Measurements from ENCODE around the gene RAD9A. TPM values are rescaled to one million over a fixed set of nuclear protein-coding genes. Genes with fewer than 3 reads are reported as not detected.

Gene RAD9A
- total and polyA plus RNA-seq, 2 of the 4 experiments (the other 2 are of a cell fraction): 2.0 to 10.3 TPM

DNA sequence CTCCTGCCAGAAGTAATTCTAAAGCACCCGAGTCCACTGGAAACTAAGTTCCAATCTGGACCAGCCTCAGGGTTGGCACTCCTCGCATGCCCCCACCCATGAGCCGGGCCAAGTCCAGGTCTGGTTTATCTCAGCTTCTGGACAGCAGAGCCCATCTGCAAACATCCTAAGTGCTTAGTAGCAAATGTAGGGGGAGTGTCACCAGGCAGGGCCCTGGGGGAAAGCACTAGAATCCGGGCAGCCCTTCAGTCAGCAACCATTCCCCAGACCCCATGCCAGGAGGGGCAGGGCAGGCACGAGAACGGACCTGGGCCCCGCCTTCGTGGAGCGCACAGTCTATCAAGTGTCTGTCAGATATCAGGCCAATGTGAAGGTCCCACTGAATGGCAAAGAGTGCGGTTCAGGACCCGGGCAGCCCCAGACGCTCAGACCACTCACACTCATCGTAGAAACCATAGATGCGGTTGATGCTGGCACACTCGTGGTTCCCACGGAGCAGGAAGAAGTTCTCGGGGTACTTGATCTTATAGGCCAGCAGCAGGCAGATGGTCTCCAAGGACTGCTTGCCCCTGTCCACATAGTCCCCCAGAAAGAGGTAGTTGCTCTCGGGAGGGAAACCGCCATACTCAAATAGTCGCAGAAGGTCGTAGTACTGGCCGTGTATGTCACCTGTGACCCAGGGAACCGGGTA lies 8.6 kb downstream of the RAD9A start:
- Histone ChIP-seq H3K4me3 (ENCODE audit: insufficient read depth, low read depth, low read length) (peak overlapping the region; percentile 72), H4K20me1 (ENCODE audit: insufficient read depth, low read length) (peaks cover 33% of the 10 kb centered on the region), H3K4ac (ENCODE audit: low read depth, low read length) (peak overlapping the region; percentile 76), H3K27ac (ENCODE audit: insufficient read depth, low read length) (peak overlapping the region; percentile 87), H3K27me3 (ENCODE audit: control insufficient read depth, insufficient read depth, low read length) (no peaks in the 10 kb centered on the region), H2AK9ac (replicated peaks; ENCODE audit: low read depth, low read length, poor library complexity) (peak overlapping the region; percentile 99), H2BK5ac (ENCODE audit: low read depth, low read length, poor library complexity, severe bottlenecking) (peak overlapping the region; percentile 5), H4K8ac (ENCODE audit: low read depth in 2 of 2, low read length in 2 of 2) (peak overlapping the region in 1 of 2 experiments; percentile 86; a peak in 1 of 4 replicates), H3K14ac (replicated peaks; ENCODE audit: low read depth, low read length) (peak overlapping the region; percentile 89), H2AK5ac (ENCODE audit: low read depth, low read length) (peak overlapping the region; percentile 66), H2BK120ac (ENCODE audit: low read depth, low read length) (no peak overlapping the region), H4K91ac (ENCODE audit: insufficient read depth, low read depth, low read length) (peak overlapping the region; percentile 2; the same call in 1 of the 2 replicates), H4K5ac (ENCODE audit: low read depth, low read length) (no peak overlapping the region), H3K36me3 (ENCODE audit: control insufficient read depth, insufficient read depth, low read length) (peaks cover 41% of the 10 kb centered on the region), H3K56ac (ENCODE audit: extremely low read depth, insufficient read depth, low read length) (no peak overlapping the region; the same call in none of the 2 replicates), H3K9me3 (ENCODE audit: control insufficient read depth, insufficient read depth, low read length) (no peaks in the 10 kb centered on the region), H3K4me1 (ENCODE audit: control insufficient read depth, insufficient read depth, low read length) (peaks cover 13% of the 10 kb centered on the region), H3K9me1 (ENCODE audit: insufficient read depth, low read length) (no peaks in the 10 kb centered on the region), H2AFZ (replicated peaks; ENCODE audit: low read length, poor library complexity) (peak overlapping the region; percentile 8), H2BK15ac (ENCODE audit: low read depth, low read length) (no peak overlapping the region), H2BK20ac (ENCODE audit: low read depth, low read length) (no peak overlapping the region), H3K9ac (ENCODE audit: low read depth, low read length) (peak overlapping the region; percentile 84), H3K18ac (ENCODE audit: low read depth, low read length) (no peak overlapping the region), H3K23ac (ENCODE audit: low read depth, low read length) (peak overlapping the region; percentile 86), H3K4me2 (ENCODE audit: low read depth, low read length) (peak overlapping the region; percentile 98), H3K79me1 (ENCODE audit: low read depth in 1 of 2, low read length in 2 of 2) (peaks cover 17 to 35% of the 10 kb centered on the region in 2 experiments; a peak in 3 of 4 replicates)
- CTCF ChIA-PET: interaction anchor here (0.7 kb wide), 1 partner anchor 73 kb away, joined by 3 read pairs; no protein-coding TSS in a partner anchor
- intact Hi-C loops (cut with micrococcal nuclease): loop anchor here (2.0 kb wide), 1 partner anchor 108 kb away; the partner anchor contains the start of gene CDK2AP2
- BruUV-seq (replicated peaks): no TSS peak
- in situ Hi-C loops (cut with MboI; ENCODE audit: low sequenced_read_pairs): no loop called here
- no peak for ATAC-seq (ENCODE audit: low read depth)
- dilution Hi-C loops (cut with HindIII; ENCODE audit: low sequenced_read_pairs, unreplicated experiment): no loop called here
- WGBS, 2 experiments (ENCODE audit: extremely low coverage in 2 of 2, insufficient read length in 1 of 2): 51% methylated on average over 12 of the region's 23 CpGs; no CpG with 5 or more reads in 1 of the 2 experiments
- DNase-seq: no peak
- TF ChIP-seq MXI1 (IDR thresholded peaks at IDR 0.05; ENCODE audit: borderline replicate concordance, low read depth, low read length): no peak
- TF ChIP-seq, protein P1, sequence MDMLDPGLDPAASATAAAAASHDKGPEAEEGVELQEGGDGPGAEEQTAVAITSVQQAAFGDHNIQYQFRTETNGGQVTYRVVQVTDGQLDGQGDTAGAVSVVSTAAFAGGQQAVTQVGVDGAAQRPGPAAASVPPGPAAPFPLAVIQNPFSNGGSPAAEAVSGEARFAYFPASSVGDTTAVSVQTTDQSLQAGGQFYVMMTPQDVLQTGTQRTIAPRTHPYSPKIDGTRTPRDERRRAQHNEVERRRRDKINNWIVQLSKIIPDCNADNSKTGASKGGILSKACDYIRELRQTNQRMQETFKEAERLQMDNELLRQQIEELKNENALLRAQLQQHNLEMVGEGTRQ (IDR thresholded peaks at IDR 0.05; ENCODE audit: low read depth, low read length): no peak
- no peak for TF ChIP-seq MAFK (IDR thresholded peaks at IDR 0.05; ENCODE audit: low read depth, low read length)
- TF ChIP-seq BHLHE40 (IDR thresholded peaks at IDR 0.05; ENCODE audit: low read depth, low read length): no peak
- TF ChIP-seq, protein P2, sequence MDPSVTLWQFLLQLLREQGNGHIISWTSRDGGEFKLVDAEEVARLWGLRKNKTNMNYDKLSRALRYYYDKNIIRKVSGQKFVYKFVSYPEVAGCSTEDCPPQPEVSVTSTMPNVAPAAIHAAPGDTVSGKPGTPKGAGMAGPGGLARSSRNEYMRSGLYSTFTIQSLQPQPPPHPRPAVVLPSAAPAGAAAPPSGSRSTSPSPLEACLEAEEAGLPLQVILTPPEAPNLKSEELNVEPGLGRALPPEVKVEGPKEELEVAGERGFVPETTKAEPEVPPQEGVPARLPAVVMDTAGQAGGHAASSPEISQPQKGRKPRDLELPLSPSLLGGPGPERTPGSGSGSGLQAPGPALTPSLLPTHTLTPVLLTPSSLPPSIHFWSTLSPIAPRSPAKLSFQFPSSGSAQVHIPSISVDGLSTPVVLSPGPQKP (IDR thresholded peaks at IDR 0.05; ENCODE audit: borderline replicate concordance, low read depth, low read length): no peak
- no peak for TF ChIP-seq FOS (IDR thresholded peaks at IDR 0.05; ENCODE audit: low read depth, low read length)
- TF ChIP-seq CEBPB (IDR thresholded peaks at IDR 0.05; ENCODE audit: low read depth, low read length): no peak
- no peak for TF ChIP-seq RFX5 (IDR thresholded peaks at IDR 0.05; ENCODE audit: low read depth, low read length)
- no peak for TF ChIP-seq RAD21 (IDR thresholded peaks at IDR 0.05; ENCODE audit: low read length)
- TF ChIP-seq, protein P3, sequence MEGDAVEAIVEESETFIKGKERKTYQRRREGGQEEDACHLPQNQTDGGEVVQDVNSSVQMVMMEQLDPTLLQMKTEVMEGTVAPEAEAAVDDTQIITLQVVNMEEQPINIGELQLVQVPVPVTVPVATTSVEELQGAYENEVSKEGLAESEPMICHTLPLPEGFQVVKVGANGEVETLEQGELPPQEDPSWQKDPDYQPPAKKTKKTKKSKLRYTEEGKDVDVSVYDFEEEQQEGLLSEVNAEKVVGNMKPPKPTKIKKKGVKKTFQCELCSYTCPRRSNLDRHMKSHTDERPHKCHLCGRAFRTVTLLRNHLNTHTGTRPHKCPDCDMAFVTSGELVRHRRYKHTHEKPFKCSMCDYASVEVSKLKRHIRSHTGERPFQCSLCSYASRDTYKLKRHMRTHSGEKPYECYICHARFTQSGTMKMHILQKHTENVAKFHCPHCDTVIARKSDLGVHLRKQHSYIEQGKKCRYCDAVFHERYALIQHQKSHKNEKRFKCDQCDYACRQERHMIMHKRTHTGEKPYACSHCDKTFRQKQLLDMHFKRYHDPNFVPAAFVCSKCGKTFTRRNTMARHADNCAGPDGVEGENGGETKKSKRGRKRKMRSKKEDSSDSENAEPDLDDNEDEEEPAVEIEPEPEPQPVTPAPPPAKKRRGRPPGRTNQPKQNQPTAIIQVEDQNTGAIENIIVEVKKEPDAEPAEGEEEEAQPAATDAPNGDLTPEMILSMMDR (conservative IDR thresholded peaks at IDR 0.05; ENCODE audit: low read depth, low read length): no peak
- no peak for TF ChIP-seq SMC3 (IDR thresholded peaks at IDR 0.05; ENCODE audit: low read depth, low read length)
- no peak for TF ChIP-seq POLR2A (IDR thresholded peaks at IDR 0.05; ENCODE audit: low read depth, low read length)
- no peak for TF ChIP-seq NFE2L2 (IDR thresholded peaks at IDR 0.05; ENCODE audit: low read depth, low read length)
- no peak for TF ChIP-seq CHD1 (IDR thresholded peaks at IDR 0.05; ENCODE audit: low read depth, low read length)
- POLR2A ChIA-PET (ENCODE audit: unreplicated experiment): interaction anchor here (0.5 to 1.2 kb wide), 2 partner anchors 44 to 69 kb away, joined by 4 to 7 read pairs; partner anchors contain the start of gene TMEM134
